Nucleus accumbens (tissue), 56 donors: ENCODE measurements around the gene AFF1.
"Not testable (repeated sequence)": the region's sequence is repeated elsewhere in the genome, so short reads cannot be mapped to it uniquely, and the experiment has no call there.

Experiments used
- DNase-seq, 56 donors: peaks; one replicate each; lab custom pipeline; 2025; lab: John Stamatoyannopoulos, UW

The AFF1 gene

DNA sequence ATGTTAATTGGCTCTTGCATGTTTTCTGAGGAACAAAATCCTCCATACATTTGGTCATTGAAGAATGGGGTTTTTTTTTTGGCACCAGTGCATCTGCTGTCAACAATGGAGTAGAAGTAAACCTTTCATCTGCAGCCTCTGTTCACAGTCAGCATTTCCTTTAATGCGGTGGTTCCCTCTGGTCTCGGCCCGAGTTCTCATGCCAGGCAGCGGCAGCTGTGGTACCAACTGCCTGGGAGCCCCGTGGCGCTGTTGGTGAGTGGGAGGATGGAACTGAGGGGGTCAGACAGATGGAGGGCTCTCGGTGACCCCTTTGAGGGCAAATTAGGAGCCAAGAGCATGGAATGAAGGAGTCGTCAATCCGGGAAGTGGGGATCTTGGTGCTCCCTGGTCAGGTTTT lies 114.7 kb downstream of the AFF1 start:
- peak in 34 of 56 donors; percentile 8 to 66 (median 33) for DNase-seq

DNA sequence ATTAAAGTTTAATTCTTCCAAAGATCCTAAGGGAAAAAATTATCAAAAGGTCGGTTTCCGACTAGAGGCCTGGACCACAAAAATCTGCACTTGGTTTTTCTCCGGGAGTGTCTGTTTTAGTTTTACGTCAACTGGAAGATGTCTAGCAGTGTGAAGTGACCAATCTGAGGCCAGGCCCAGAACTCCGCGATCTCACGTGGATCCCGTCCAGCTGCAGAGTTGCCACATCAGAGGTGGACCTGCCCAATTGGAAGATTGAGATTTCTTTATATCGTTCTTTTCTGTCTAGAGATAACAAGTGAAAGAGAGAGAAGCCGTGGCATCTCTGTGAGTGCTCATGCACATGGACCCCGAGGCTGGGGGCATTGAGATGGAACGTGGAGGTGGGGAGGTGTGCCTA lies 115.8 kb downstream of the AFF1 start:
- DNase-seq = no peak

DNA sequence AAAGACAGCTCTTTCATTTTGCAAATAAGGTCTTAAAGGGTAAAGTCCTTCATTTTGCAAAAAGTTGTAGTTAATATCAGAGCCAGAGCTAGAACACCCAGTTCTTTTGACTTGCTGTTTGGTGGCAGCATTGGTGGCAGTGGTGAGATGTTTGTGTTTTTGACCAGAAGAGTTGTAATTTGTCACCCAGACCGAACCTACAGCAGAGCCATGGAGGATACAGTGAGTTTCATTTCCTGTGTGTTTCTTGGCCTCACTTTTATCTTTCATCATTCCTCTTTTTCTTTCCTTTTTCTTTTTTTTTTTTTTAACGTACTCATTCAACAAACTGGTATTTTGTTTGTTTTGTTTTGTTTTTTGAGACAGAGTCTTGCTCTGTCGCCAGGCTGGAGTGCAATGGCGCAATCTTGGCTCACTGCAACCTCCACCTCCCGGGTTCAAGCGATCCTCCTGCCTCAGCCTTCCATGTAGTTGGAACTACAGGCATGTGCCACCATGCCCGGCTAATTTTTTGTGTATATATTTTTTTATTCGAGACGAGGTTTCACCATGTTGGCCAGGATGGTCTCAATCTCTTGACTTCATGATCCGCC lies 116.4 kb downstream of the AFF1 start:
- DNase-seq = no peak

DNA sequence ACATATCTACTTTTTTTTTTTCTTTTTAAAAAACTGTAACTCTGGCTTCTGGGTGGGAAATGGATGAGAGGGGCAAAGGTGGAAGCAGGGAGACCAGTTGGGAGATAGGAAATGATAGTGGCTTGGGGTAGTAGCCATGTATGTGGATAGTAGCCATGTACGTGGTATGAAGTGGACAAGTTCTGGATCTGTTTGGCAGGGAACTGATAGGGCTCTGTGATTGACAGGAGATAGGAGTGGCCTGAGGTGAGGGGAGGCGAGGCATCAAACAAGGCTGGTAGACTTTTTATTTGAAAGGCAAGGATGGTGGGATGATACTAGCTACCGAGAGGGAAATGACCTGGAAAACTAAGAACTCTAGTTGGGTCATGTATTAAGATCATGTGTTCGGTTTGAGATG lies 117.8 kb downstream of the AFF1 start:
- DNase-seq = no peak

DNA sequence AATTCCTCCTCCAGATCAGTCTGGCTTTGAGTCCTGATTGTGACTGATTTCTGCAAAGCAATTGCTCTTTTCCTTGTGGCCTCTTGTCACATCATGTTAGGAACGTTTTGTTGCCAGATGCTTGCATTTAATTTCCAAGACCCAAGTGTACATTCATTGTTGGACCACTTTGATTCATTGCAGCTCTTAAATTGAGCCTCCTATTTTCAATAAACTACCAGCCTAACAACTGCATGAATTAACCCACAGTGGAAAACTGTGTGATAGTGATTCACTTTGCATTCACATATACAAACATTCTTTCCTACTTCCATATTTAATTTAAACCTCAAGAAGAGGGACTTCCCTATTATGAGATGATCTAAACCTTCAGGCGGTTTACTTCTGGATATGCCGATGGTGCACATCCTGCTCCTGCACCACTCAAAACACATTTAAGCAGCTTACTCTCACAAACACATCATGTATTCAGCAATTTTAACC lies 118.4 kb downstream of the AFF1 start:
- no peak for DNase-seq

DNA sequence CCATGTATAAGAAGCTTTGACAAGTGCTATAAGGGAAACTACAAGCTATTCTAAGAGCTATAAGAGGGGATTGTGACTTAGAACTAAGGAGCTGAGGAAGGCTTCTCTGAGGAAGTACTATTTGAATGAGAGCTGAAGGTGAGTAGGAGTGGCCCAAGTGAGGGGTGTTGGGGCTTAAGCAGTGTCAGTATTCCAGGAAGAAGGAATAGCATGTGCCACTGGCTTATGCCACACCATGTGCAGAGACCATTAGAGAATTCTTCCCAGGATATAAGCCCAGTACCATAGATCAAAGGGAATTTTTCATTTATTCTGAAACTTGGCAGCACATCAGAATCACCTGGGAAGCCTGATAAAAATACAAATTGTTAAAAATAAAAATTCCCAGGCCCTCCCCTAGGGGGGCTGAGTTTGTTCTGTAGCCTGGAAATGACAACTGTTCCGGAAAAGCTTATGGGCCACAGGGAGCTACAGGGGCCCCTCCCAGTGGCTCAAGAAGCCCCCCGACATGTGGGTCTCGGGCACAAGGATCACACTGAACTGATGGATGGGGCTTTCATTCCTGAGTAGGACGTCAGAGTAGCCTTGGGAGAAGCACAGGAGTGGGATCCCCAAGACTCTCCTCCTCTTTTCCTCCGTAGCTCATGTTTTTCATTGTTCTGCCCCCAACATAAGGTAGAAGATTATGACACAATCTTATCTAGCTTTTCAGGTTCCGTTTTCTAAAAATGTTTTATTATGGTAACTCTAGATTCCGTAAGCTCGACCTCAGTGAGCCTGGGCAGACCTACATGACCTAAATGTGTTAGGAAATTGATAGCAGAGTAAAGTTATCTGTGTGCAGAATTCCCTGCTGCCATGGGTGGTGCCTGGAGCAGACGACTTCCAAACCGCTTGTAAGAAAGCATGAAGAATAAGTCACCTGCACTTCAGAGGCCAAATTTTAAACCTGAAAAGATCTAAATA lies 119.3 kb downstream of the AFF1 start:
- DNase-seq = no peak

DNA sequence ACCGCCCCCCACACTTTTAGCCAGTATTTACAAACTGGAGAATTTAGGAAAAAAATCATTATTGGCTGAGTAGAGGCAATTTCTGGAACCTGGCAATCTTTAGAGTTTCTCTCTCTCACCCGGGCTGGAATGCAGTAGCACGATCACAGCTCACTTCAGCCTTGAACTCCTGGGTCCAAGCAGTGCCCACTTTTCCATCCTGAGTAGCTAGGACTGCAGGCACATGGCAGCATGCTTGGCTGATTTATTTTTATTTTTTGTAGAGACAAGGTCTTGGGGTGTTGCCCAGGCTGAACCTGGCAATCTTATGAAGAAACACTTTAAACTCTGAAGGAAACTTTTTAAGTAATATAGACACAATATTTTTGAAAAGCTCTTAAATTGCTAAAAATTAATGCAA lies 120.1 kb downstream of the AFF1 start:
- peak in 3 of 56 donors; percentile 23 to 52 (median 25) for DNase-seq

DNA sequence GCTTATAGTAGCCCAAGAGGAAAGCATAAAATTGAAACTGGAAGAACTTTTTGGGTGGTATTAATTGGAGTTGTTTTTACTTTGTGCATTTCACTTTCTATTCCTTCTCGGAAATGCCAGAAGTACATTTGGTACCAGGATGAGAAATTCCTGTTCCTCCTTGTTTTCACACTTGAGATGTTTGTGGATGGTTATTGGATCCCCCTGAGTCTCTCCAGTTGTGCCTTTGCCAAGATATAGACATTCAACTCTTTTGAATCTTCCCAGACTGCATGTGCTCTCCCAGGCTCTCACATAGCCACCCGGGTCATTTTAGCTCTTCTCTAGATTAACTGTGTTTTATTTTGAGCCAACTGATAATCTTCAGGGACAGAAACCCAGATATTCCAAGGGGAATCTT lies 120.5 kb downstream of the AFF1 start:
- DNase-seq = no peak

DNA sequence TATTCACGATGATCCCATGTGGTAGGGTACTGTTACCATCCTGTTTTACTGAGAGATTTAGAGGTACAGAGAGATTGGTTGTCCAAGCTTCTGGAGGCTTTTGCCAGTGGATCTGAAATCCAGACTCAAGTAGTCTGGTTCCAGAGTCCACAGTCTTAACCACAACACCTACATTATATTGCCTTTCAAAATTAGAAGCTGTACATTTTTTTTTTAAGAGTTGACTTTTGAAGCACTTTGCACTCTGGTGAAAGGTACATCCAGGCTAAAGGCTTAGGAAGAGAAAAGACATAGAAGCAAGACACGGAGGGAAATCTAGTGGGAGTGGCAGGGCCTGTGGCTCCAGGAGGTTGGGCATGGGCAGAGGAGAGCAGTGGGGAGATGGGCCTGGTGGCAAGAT lies 122.1 kb downstream of the AFF1 start:
- no peak for DNase-seq

DNA sequence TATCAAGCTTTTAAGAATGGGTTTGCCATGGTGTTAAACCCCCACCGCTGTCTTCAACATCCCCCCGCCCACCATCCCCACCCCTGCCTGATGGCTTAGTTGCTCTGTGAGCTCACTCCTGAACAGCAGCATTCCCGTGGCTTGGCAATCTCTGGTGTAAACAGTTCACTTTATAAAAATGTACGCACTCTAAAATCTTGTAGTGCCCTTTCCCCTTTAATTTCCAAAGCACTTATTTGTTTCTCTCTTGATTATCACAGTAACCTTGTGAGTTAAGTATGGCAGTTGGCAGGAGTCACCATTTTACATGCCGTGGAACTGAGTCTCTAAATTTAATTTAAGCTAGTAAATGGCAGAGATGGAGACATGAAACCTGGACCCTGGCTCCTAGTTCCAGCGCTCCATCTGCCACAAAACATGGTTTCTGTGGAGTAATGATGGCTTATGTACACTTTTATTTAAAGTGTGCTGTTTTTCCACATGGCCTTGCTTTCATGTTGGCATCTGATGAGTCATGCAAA lies 123.1 kb downstream of the AFF1 start:
- DNase-seq = no peak

DNA sequence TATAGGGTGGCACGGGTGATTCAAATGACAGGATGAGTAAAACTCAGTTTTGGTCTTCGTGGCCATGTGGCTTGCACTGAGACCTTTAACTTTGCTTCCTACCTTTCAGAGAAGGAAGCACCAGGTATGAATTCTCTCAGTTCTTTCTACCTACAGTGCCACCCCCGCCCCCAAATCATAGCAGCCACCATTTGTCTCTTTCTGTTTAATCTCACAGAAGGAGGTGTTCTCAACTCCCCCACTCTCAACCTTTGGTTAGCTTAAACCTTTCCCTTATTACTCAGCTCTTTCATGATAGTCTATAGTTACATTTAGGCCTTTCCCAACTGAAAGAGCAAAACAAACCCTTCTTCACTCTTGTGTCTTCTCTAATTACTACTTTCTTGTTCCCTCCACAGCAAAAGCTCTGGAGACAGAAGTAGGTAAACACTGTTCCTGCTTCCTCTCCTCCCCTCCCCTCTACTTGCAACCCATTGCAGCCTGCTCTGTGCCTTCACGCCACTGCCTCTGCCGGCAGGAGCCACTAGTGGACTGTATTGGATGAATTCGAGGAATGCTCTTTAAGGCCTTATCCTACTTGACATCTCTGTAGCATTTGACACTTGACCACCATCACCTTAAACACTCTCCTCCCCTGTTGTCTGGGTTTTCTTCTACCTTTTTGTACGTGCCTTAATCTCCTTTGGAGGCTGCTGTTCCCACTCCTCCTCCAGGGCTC lies 123.7 kb downstream of the AFF1 start:
- peak in 23 of 56 donors; percentile 11 to 58 (median 22) for DNase-seq

DNA sequence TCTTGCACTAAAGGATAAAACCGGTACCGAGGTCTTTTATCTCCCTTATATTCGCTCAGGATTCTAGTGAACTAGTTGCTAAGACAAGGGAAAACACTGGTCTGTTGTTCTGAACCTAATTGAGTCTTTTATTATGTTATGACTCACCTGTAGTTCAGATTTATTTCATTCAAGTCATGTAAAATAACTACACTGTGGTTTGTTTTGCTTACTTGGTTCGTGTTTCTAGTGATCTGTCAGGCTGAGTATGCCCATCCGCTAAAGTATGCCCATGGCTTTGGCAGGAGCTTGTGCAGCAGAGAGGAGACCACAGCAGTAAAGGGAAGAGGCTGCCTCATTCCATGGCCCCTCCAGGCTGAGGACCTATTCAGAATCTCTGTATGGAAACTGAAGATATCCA lies 126.1 kb downstream of the AFF1 start:
- no peak for DNase-seq

DNA sequence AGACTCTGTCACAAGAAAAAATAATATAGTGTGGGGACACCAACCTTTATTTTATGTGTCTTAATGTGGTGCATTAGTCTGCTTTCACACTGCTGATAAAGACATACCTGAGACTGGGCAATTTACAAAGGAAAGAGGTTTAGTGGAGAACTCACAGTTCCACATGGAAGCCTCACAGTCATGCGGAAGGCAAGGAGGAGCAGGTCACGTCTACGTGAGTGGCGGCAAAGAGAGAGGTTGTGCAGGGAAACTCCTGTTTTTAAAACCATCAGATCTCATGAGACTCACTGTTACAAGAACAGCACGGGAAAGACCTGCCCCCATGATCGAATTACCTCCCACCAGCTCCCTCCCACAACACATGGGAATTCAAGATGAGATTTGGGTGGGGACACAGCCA lies 130.2 kb downstream of the AFF1 start:
- DNase-seq = no peak

DNA sequence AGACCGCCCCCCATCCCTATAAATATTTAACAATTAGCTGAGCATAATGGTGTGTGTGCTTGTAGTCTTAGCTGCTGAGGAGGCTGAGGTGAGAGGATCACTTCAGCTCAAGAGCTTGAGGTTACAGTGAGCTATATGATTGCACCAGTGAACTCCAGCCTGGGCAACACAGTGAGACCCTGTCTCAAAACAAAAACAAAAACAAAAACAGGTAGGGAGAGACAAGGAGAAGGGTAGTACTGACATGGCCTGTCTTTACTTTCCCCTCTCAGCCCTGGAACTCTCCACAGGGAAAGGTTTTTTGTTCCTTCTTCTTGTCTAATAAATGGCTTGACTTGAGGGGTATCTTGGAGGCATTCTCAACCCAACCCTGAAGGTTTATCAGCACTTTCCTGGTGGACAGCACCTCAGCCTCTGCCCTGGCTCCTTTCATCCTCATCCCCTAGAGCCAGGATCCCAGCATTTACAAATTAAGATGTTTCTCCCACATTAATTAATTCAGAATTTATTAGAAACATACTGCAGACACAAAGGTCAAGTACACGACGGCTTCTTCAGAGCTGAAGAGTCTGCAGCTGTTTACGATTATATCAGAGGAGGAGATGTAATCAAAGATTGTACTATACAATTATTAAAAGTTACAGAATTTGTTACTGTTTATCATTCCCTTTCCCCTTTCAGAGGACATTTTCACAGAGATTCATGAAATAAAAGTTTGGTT lies 131.8 kb downstream of the AFF1 start:
- no peak for DNase-seq

DNA sequence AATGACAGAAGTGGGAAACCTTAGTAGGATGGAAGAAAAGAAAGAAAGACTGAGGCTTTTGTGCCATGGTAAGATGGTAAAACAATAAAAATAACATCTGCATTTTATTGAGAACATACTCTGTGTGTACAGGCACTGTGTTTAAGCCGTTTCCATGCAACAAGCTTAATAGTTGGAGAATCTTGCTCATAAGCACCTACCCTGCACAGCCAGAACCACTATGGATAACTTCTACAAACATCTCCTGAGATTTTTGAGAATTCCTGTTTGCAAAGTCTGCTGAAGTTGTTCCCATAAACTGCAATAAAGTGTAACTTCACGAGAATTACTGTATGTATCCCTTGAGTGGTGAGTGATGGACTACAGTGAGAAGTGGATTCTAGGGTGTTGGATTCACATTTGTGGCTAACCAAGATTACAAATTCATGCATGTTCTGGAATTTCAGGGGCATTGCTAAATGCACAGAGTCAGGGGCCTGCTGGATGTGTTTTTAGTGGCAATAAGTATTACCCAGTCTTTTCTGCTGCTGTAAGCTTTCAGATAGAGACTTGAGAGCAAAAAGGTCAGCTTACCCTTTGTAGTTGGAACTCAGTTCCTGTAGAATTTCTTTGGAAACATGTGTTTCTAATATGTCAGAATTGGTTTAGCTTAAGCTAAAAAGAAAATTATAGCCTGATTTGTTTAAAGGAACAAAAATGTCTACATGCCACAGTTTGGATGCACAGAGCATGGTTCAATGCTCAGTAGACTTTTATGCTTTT lies 132.5 kb downstream of the AFF1 start:
- no peak for DNase-seq

DNA sequence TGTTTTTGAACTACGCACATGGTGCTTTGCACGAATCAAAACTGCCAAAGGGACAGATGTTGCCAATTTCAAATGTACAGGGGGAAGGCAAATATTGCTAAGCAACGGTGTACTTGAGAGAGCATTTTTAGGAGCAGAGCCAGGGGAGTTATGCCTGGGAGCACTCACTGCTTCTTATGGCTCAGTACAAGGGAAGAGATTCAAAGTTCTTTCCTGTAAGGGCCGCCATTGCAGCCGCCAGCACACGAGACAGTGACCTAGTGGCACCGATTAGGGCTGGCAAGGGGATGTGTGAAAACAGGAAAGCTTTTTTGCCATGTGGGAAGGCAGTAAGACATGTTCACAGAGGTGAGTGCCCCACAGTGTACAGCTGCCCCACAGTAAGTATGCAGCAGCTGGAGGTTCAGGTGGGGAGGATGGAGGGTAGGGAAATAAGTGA lies 133.8 kb downstream of the AFF1 start:
- no peak for DNase-seq

DNA sequence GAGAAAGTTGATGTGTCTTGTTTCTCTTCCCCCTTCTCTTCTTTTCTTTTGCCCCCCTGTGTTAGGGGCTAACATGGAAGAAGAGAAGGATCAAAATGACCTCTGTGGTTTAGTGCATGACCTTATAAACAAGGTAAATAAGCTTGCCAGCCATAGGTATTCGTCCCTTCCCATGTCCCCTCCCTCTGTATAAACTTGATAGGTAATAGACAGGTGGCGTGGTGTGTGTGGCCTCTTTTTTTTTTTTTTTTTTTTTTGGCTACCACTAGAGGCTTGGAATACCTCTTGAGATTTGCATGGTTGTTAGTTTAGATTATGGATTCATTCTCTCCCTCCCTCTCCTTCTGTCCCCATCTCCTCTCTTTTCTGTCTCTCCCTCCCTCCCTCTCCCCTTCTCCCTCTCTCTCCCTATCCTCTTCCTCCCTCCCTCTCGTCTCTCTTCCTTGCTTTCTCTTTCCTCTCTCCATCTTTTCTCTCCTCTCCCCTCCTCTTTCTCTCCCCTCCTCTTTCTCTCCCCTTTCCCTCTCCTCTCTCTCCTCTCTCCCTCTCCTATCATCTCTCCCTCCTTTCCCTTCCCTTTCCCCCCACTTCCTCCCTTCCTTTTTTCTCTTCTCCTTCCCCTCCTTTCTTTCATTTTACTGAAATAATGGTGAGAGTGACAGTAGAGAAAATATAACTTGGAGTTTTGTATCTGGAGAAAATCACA lies 134.4 kb downstream of the AFF1 start:
- no peak for DNase-seq

DNA sequence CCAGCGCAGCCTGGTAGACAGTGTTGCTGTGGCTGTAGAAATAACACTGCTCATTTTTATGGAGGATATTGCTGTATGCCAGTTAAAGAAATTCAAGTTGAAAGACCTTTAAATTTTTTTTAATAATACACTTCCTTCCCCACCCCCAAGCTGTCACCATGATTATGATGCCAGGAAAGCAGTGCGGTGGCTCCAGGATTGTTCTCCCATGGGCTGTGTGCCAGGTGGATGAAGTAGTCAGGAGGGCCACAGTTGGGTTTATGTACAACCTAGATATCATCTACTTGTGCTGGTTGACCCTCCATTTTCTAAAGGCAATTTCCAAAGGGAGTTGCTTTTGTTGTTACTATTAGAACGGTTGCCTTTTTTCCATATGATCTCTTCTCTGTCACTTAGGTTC lies 136.6 kb downstream of the AFF1 start:
- peak in 1 of 56 donors; percentile 9 for DNase-seq

DNA sequence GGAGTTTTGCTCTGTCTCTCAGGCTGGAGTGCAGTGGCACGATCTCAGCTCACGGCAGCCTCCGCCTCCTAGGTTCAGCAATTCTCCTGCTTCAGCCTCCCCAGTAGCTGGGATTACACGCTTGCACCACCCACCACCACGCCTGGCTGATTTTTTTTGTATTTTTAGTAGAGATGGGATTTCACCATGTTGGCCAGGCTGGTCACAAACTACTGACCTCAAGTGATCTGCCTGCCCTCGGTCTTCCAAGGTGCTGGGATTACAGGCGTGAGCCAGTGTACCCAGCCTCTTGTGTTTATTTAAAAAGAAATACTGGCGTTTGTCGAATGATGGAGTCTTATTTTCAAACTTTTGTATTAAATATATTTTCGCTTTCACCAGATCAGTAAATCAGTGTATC lies 137.7 kb downstream of the AFF1 start:
- DNase-seq = not testable (repeated sequence)
